H9 (cell line): Measurements from ENCODE around the gene DTX3L. TPM values are rescaled to one million over a fixed set of nuclear protein-coding genes. Genes with fewer than 3 reads are reported as not detected.

ENCODE experiments used
- DNase-seq: peaks from one replicate; pipeline ENCODE4 v3.0.0-alpha.2; 2017
- H2AFZ ChIP-seq: one replicate; pipeline ENCODE4 v1.6.1; 2013; ENCODE audit warnings: mild to moderate bottlenecking, low read length, control low read depth, moderate library complexity
- H2AK5ac ChIP-seq: 2 replicates; pipeline ENCODE4 v1.6.1; 2013; ENCODE audit warnings: low read length, control low read depth, mixed read lengths; ENCODE audit not compliant: insufficient read length
- H2BK120ac ChIP-seq: one replicate; pipeline ENCODE4 v1.6.1; 2013; ENCODE audit warnings: low read depth, mild to moderate bottlenecking, low read length, control low read depth, inconsistent platforms; ENCODE audit not compliant: poor library complexity, severe bottlenecking
- H2BK12ac ChIP-seq: 2 replicates; pipeline ENCODE4 v1.6.1; 2013; ENCODE audit warnings: low read length, control low read depth, mixed read lengths, low read depth; ENCODE audit not compliant: insufficient read length
- H2BK15ac ChIP-seq: 2 replicates; pipeline ENCODE4 v1.6.1; 2013; ENCODE audit warnings: low read depth, low read length, control low read depth
- H2BK20ac ChIP-seq: one replicate; pipeline ENCODE4 v1.6.1; 2013; ENCODE audit warnings: low read depth, mild to moderate bottlenecking, low read length, control low read depth, inconsistent platforms; ENCODE audit not compliant: poor library complexity, severe bottlenecking
- H2BK5ac ChIP-seq: 2 replicates; pipeline ENCODE4 v1.6.1; 2013; ENCODE audit warnings: low read length, control low read depth, mixed read lengths; ENCODE audit not compliant: insufficient read length
- H3K14ac ChIP-seq: 2 replicates; pipeline ENCODE4 v1.6.1; 2013; ENCODE audit warnings: low read length, control low read depth; ENCODE audit not compliant: insufficient read depth
- H3K18ac ChIP-seq: 2 replicates; pipeline ENCODE4 v1.6.1; 2013; ENCODE audit warnings: low read depth, mild to moderate bottlenecking, mixed read lengths, low read length, control low read depth; ENCODE audit not compliant: insufficient read length
- H3K23ac ChIP-seq: 2 replicates; pipeline ENCODE4 v1.6.1; 2013; ENCODE audit warnings: low read length, control low read depth, mixed read lengths, low read depth; ENCODE audit not compliant: insufficient read length
- H3K23me2 ChIP-seq: 2 replicates; pipeline ENCODE4 v1.6.1; 2013; ENCODE audit warnings: low read depth, mild to moderate bottlenecking, mixed read lengths, low read length, control low read depth; ENCODE audit not compliant: insufficient read length, poor library complexity, severe bottlenecking
- H3K27ac ChIP-seq: 2 replicates; pipeline ENCODE4 v1.5.1; 2013; ENCODE audit warnings: low read length, control low read depth, mixed read lengths, low read depth; ENCODE audit not compliant: insufficient read length
- H3K27me3 ChIP-seq: 2 replicates; pipeline ENCODE4 v1.6.1; 2013; ENCODE audit warnings: low read length, control low read depth, inconsistent platforms; ENCODE audit not compliant: insufficient read depth
- H3K4ac ChIP-seq: 2 replicates; pipeline ENCODE4 v1.6.1; 2013; ENCODE audit warnings: low read depth, mild to moderate bottlenecking, control low read depth, inconsistent platforms, low read length, moderate library complexity
- H3K4me1 ChIP-seq: 2 replicates; pipeline ENCODE4 v1.6.1; 2013; ENCODE audit warnings: low read length, control low read depth, inconsistent platforms; ENCODE audit not compliant: insufficient read depth
- H3K4me2 ChIP-seq: 2 replicates; pipeline ENCODE4 v1.6.1; 2013; ENCODE audit warnings: low read length, control low read depth, mixed read lengths; ENCODE audit not compliant: insufficient read length, insufficient read depth
- H3K56ac ChIP-seq: 2 replicates; pipeline ENCODE4 v1.6.1; 2013; ENCODE audit warnings: low read depth, mild to moderate bottlenecking, mixed read lengths, low read length, control low read depth; ENCODE audit not compliant: insufficient read length
- H3K79me1 ChIP-seq: 2 replicates; pipeline ENCODE4 v1.6.1; 2013; ENCODE audit warnings: low read depth, mild to moderate bottlenecking, moderate library complexity, low read length, control low read depth, inconsistent platforms; ENCODE audit not compliant: insufficient read depth, poor library complexity, severe bottlenecking
- H3K79me2 ChIP-seq: 2 replicates; pipeline ENCODE4 v1.6.1; 2013; ENCODE audit warnings: low read length, control low read depth, inconsistent platforms; ENCODE audit not compliant: insufficient read depth
- H3K9ac ChIP-seq: 2 replicates; pipeline ENCODE4 v1.6.1; 2013; ENCODE audit warnings: low read length, control low read depth, mixed read lengths; ENCODE audit not compliant: insufficient read length; ENCODE audit errors: extremely low read depth
- H3K9me3 ChIP-seq: one replicate; pipeline ENCODE4 v1.6.1; 2013; ENCODE audit warnings: low read depth, low read length, inconsistent platforms; ENCODE audit not compliant: control insufficient read depth
- H3T11ph ChIP-seq: one replicate; pipeline ENCODE4 v1.6.1; 2013; ENCODE audit warnings: mild to moderate bottlenecking, low read length, control low read depth, inconsistent platforms
- H4K20me1 ChIP-seq: one replicate; pipeline ENCODE4 v1.6.1; 2013; ENCODE audit not compliant: control insufficient read depth, insufficient read length, insufficient read depth
- H4K5ac ChIP-seq: 2 replicates; pipeline ENCODE4 v1.6.1; 2013; ENCODE audit warnings: low read depth, mild to moderate bottlenecking, mixed read lengths, low read length, control low read depth; ENCODE audit not compliant: insufficient read length
- H4K8ac ChIP-seq: replicated peaks from 2 replicates; pipeline ENCODE4 v1.6.1; 2013; ENCODE audit warnings: low read length, control low read depth, mixed read lengths, low read depth; ENCODE audit not compliant: insufficient read length
- H4K91ac ChIP-seq: 2 replicates; pipeline ENCODE4 v1.6.1; 2013; ENCODE audit warnings: low read depth, mild to moderate bottlenecking, moderate library complexity, mixed read lengths, low read length, control low read depth; ENCODE audit not compliant: insufficient read length
- H3K27ac Mint-ChIP-seq, 3 experiments: 2 replicates in 2 of 3; 3 replicates in 1 of 3; pipeline ENCODE4 v1.8.0; 2020 to 2021; ENCODE audit warnings: mixed read lengths in 3 of 3, mild to moderate bottlenecking in 1 of 3, moderate library complexity in 1 of 3
- H3K27me3 Mint-ChIP-seq: 2 replicates; pipeline ENCODE4 v1.8.0; 2021; ENCODE audit warnings: low read depth, mild to moderate bottlenecking, moderate library complexity, mixed read lengths
- H3K36me3 Mint-ChIP-seq, 3 experiments: 2 replicates in 2 of 3; 3 replicates in 1 of 3; pipeline ENCODE4 v1.8.0; 2020 to 2021; ENCODE audit warnings: low read depth in 3 of 3, mixed read lengths in 3 of 3; ENCODE audit not compliant: insufficient read depth in 1 of 3
- H3K4me1 Mint-ChIP-seq, 2 experiments: 2 replicates each; pipeline ENCODE4 v1.8.0; 2020; ENCODE audit warnings: mixed read lengths in 2 of 2
- H3K4me3 Mint-ChIP-seq, 2 experiments: 2 replicates in 1 of 2; 3 replicates in 1 of 2; pipeline ENCODE4 v1.8.0; 2020 to 2021; ENCODE audit warnings: mild to moderate bottlenecking in 2 of 2, mixed read lengths in 2 of 2, moderate library complexity in 1 of 2
- H3K9me3 Mint-ChIP-seq, 2 experiments: 2 replicates in 1 of 2; 3 replicates in 1 of 2; pipeline ENCODE4 v1.8.0; 2020; ENCODE audit warnings: mild to moderate bottlenecking in 2 of 2, mixed read lengths in 2 of 2, moderate library complexity in 1 of 2
- WGBS: extraction: QIAGEN DNeasy Blood & Tissue Kit; methylation state at CpG from one replicate; pipeline ENCODE4 v1.1.7; 2013; ENCODE audit warnings: missing lambda C conversion rate, low lambda C conversion rate, mixed read lengths; ENCODE audit not compliant: insufficient read length; ENCODE audit errors: extremely low coverage; 5-methylcytosine and 5-hydroxymethylcytosine counted together
- total RNA-seq: library from RNA; stranded (reverse); gene quantifications from 2 replicates; pipeline ENCODE4 v1.2.1, GENCODE V29; 2021
- TF ChIP-seq, protein P1 (sequence below): fragments of 200-600 bp; sonication (generic); conservative IDR thresholded peaks from 3 replicates; pipeline ENCODE4 v1.8.0; 2021; ENCODE audit warnings: antibody characterized with exemption, mild to moderate bottlenecking

The DTX3L gene
- total RNA-seq, 1 experiment from 2014 or later: 7.5 TPM

GRCh38 chr3:122555275-122556071, 8.7 kb upstream of the DTX3L start:
- H3K36me3 Mint-ChIP-seq: no peaks in the 10 kb centered on the region; a peak in 1 of 7 replicates
- Histone ChIP-seq H4K8ac (no peak overlapping the region), H3K14ac (no peak overlapping the region), H3K4me2 (no peak overlapping the region), H4K91ac (no peak overlapping the region), H3T11ph (no peak overlapping the region), H2BK12ac (no peak overlapping the region), H3K9ac (no peak overlapping the region), H2AK5ac (no peak overlapping the region), H2BK120ac (no peak overlapping the region), H2BK20ac (no peak overlapping the region), H3K79me2 (no peaks in the 10 kb centered on the region), H3K4ac (no peak overlapping the region), H3K4me1 (peaks cover 7% of the 10 kb centered on the region), H3K27ac (no peak overlapping the region), H4K20me1 (no peaks in the 10 kb centered on the region), H3K56ac (no peak overlapping the region), H4K5ac (no peak overlapping the region), H2BK5ac (no peak overlapping the region), H2BK15ac (no peak overlapping the region), H3K18ac (no peak overlapping the region), H3K79me1 (no peaks in the 10 kb centered on the region), H3K9me3 (no peaks in the 10 kb centered on the region), H3K23me2 (no peaks in the 10 kb centered on the region), H3K23ac (no peak overlapping the region), H2AFZ (no peak overlapping the region), H3K27me3 (no peaks in the 10 kb centered on the region)
- no peak for DNase-seq
- no CpG with 5 or more reads among the region's 6 CpGs for WGBS
- H3K4me1 Mint-ChIP-seq: peaks cover 16 to 22% of the 10 kb centered on the region in 2 experiments
- H3K9me3 Mint-ChIP-seq: no peaks in the 10 kb centered on the region
- TF ChIP-seq, protein P1, sequence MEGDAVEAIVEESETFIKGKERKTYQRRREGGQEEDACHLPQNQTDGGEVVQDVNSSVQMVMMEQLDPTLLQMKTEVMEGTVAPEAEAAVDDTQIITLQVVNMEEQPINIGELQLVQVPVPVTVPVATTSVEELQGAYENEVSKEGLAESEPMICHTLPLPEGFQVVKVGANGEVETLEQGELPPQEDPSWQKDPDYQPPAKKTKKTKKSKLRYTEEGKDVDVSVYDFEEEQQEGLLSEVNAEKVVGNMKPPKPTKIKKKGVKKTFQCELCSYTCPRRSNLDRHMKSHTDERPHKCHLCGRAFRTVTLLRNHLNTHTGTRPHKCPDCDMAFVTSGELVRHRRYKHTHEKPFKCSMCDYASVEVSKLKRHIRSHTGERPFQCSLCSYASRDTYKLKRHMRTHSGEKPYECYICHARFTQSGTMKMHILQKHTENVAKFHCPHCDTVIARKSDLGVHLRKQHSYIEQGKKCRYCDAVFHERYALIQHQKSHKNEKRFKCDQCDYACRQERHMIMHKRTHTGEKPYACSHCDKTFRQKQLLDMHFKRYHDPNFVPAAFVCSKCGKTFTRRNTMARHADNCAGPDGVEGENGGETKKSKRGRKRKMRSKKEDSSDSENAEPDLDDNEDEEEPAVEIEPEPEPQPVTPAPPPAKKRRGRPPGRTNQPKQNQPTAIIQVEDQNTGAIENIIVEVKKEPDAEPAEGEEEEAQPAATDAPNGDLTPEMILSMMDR: no peak
- H3K27me3 Mint-ChIP-seq: no peaks in the 10 kb centered on the region
- H3K27ac Mint-ChIP-seq: no peak overlapping the region
- no peak overlapping the region for H3K4me3 Mint-ChIP-seq
